ENCODE results near the gene CHRNB4.

Gene CHRNB4

GRCh38 chr15:78668987-78669386 lies 28.0 kb upstream of the CHRNB4 start:
- no peak for DNase-seq

GRCh38 chr15:78667578-78668236 lies 26.7 kb upstream of the CHRNB4 start:
- DNase-seq = no peak

GRCh38 chr15:78666010-78666409 lies 25.0 kb upstream of the CHRNB4 start:
- no peak for DNase-seq

GRCh38 chr15:78663703-78664102 lies 22.7 kb upstream of the CHRNB4 start:
- DNase-seq = no peak

- no peak for DNase-seq
These were observed 21.0 kb upstream of the CHRNB4 start for GRCh38 chr15:78662028-78662427.

GRCh38 chr15:78661001-78661400 lies 20.0 kb upstream of the CHRNB4 start:
- DNase-seq = no peak

- DNase-seq = no peak
These were observed 19.6 kb upstream of the CHRNB4 start for GRCh38 chr15:78660584-78660983.

GRCh38 chr15:78658823-78659222 lies 17.8 kb upstream of the CHRNB4 start:
- no peak for DNase-seq

GRCh38 chr15:78654272-78654671 lies 13.3 kb upstream of the CHRNB4 start:
- no peak for DNase-seq

- DNase-seq = no peak
These were observed 11.1 kb upstream of the CHRNB4 start for GRCh38 chr15:78651930-78652615.

GRCh38 chr15:78651007-78651406 lies 10.0 kb upstream of the CHRNB4 start:
- no peak for DNase-seq

GRCh38 chr15:78650022-78650421 lies 9.0 kb upstream of the CHRNB4 start:
- DNase-seq = no peak

- DNase-seq = no peak
These were observed 4.0 kb upstream of the CHRNB4 start for GRCh38 chr15:78645009-78645408.

GRCh38 chr15:78642331-78642730 lies 1.3 kb upstream of the CHRNB4 start:
- DNase-seq = no peak

- DNase-seq = no peak
These were observed 802 bp upstream of the CHRNB4 start for GRCh38 chr15:78641749-78642275.

GRCh38 chr15:78640527-78641101 lies 396 bp downstream of the CHRNB4 start:
- no peak for DNase-seq

- DNase-seq = peak; percentile 53 to 54
These were observed 2.2 kb downstream of the CHRNB4 start for GRCh38 chr15:78638658-78639314.

- DNase-seq = no peak
These were observed 3.1 kb downstream of the CHRNB4 start for GRCh38 chr15:78637776-78638435.

- DNase-seq = no peak
These were observed 4.6 kb downstream of the CHRNB4 start for GRCh38 chr15:78636378-78636859.

GRCh38 chr15:78635346-78635745 lies 5.7 kb downstream of the CHRNB4 start:
- DNase-seq = no peak

- no peak for DNase-seq
These were observed 6.5 kb downstream of the CHRNB4 start for GRCh38 chr15:78634210-78635145.
